Chondrocyte (in vitro differentiated cells): ENCODE data around the gene ITGA8. TPM values are rescaled to one million over a fixed set of nuclear protein-coding genes. Genes with fewer than 3 reads are reported as not detected.

Experiments used
- DNase-seq: peaks from one replicate; pipeline ENCODE4 v3.0.0; 2021; ENCODE audit warnings: mixed read lengths, low spot score
- H3K27ac Mint-ChIP-seq: one replicate; pipeline ENCODE4 v1.8.0; 2021; ENCODE audit warnings: mild to moderate bottlenecking, moderate library complexity, mixed read lengths; ENCODE audit not compliant: unreplicated experiment
- H3K27me3 Mint-ChIP-seq: 2 replicates; pipeline ENCODE4 v1.8.0; 2021; ENCODE audit warnings: low read depth, mixed read lengths
- H3K36me3 Mint-ChIP-seq: 2 replicates; pipeline ENCODE4 v1.8.0; 2021; ENCODE audit warnings: low read depth, mixed read lengths
- H3K4me1 Mint-ChIP-seq: 2 replicates; pipeline ENCODE4 v1.8.0; 2021; ENCODE audit warnings: low read depth, mild to moderate bottlenecking, mixed read lengths
- H3K4me3 Mint-ChIP-seq: one replicate; pipeline ENCODE4 v1.8.0; 2021; ENCODE audit warnings: mild to moderate bottlenecking, moderate library complexity, mixed read lengths; ENCODE audit not compliant: unreplicated experiment
- H3K9me3 Mint-ChIP-seq: 2 replicates; pipeline ENCODE4 v1.8.0; 2021; ENCODE audit warnings: low read depth, mixed read lengths
- total RNA-seq: library from RNA; stranded (reverse); gene quantifications from 3 replicates; pipeline ENCODE4 v1.2.1, GENCODE V29; 2021
- TF ChIP-seq, protein P1 (sequence below): fragments of 200-600 bp; sonication (generic); IDR thresholded peaks from 2 replicates; pipeline ENCODE4 v1.5.0; 2021; ENCODE audit warnings: antibody characterized with exemption, mild to moderate bottlenecking, moderate library complexity

ITGA8 gene
- total RNA-seq, 1 donor from 2014 or later = 5.6 TPM

DNA sequence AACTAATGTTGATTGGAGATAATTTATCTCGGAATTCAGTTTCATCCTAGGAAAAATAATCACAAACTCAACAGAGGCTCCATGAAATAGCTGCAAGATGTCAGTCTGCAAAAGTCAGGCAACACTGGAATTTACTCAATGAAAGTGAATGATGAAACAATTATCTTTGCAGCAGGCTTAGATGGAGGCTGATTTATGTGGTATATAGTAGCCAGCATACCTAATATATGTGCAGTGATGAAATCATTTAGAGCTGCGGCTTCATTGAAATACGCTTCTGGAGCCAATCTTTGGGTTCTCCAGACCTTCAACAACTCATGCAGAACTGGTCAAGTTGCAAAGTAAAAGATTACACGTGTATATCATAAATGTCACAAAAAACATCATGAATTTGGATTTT, 113.3 kb downstream of the ITGA8 start:
- no peaks in the 10 kb centered on the region for H3K36me3 Mint-ChIP-seq
- H3K9me3 Mint-ChIP-seq = no peaks in the 10 kb centered on the region
- H3K4me1 Mint-ChIP-seq = peaks cover 14% of the 10 kb centered on the region
- TF ChIP-seq, protein P1, sequence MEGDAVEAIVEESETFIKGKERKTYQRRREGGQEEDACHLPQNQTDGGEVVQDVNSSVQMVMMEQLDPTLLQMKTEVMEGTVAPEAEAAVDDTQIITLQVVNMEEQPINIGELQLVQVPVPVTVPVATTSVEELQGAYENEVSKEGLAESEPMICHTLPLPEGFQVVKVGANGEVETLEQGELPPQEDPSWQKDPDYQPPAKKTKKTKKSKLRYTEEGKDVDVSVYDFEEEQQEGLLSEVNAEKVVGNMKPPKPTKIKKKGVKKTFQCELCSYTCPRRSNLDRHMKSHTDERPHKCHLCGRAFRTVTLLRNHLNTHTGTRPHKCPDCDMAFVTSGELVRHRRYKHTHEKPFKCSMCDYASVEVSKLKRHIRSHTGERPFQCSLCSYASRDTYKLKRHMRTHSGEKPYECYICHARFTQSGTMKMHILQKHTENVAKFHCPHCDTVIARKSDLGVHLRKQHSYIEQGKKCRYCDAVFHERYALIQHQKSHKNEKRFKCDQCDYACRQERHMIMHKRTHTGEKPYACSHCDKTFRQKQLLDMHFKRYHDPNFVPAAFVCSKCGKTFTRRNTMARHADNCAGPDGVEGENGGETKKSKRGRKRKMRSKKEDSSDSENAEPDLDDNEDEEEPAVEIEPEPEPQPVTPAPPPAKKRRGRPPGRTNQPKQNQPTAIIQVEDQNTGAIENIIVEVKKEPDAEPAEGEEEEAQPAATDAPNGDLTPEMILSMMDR = no peak
- no peak for DNase-seq
- no peaks in the 10 kb centered on the region for H3K27me3 Mint-ChIP-seq
- no peak overlapping the region for H3K4me3 Mint-ChIP-seq
- no peak overlapping the region for H3K27ac Mint-ChIP-seq

DNA sequence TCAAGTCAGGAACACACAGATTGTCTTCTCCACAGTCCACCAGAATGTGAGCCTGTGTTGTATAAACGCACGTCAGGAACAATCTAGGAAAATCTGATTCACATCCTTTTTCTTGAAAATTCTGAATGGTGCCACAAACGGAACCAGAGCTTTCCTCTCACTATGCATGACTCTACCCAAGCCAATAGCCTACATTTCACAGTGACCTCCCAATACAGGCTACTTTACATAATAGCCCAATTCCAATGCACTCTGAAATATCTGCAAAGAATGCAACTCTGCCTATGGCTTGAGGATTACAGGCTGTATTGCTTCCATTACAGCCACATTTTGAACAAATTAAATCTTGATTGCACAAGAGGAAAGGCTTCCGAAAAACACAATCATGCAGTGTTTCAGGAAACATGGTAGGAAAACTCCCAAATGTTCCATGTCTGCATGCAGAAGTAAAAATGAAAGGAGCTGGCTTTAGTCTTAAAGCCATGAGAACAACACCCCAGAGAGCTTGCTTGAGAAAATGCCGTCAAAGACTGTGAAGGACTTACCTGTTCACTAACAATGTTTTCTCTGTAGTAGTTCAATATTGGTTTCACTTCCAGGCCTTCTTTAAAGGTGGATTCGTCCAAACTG, 113.9 kb downstream of the ITGA8 start:
- TF ChIP-seq, protein P1 = no peak
- peaks cover 14% of the 10 kb centered on the region for H3K4me1 Mint-ChIP-seq
- DNase-seq = no peak

DNA sequence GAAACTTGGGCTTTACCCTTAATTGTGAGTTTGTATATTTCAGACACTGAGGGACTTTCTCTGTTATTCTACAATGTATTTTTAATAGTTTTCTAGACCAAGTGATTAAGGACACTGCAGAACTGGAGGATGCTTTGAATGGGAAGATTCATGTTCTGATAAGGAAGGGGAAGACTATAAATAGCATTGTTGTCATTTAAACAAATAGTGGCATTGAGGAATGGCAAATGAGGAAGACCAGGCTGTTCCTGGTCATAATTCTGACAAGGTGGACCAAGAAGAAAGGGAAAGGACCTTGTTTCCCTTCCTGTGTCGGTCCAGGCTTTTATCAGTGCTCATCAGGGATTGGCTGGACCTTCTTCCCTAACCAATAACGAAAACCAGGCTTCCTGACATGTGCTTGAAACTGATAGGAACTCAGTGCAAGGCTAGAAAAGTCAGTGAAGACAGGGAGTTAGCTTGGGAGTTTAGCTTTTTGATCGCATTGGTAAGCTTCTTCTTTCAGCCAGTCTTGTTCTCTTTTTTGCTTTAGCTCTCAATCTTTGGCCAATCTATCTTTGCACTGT, 116.2 kb downstream of the ITGA8 start:
- Mint-ChIP-seq H3K4me3 (no peak overlapping the region), H3K9me3 (no peaks in the 10 kb centered on the region), H3K36me3 (no peaks in the 10 kb centered on the region), H3K27me3 (no peaks in the 10 kb centered on the region), H3K4me1 (peaks cover 4% of the 10 kb centered on the region), H3K27ac (no peak overlapping the region)
- TF ChIP-seq, protein P1 = no peak
- DNase-seq = no peak

More for the DNA sequence above, 113.9 kb downstream of the ITGA8 start:
- Mint-ChIP-seq H3K36me3 (no peaks in the 10 kb centered on the region), H3K4me3 (no peak overlapping the region), H3K9me3 (no peaks in the 10 kb centered on the region), H3K27me3 (no peaks in the 10 kb centered on the region), H3K27ac (no peak overlapping the region)

DNA sequence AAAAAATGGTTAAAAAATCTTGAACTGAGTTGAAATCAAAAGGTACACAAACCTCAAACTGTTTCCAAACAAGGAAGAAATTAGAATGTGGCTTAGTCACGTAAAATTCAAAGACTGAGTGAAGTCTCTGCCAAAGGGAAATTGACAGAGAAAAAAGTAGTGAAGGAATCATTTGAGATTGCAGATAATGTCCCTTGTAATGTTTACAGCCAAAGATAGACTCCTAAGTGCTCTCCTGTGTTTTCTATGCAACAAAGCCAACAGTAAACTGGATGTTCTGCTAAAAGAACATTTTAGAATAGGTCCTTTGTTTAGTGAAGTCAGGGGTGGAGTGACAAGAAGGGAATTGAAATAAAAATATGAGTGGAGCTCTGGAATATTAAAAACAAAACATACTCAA, 117.9 kb downstream of the ITGA8 start:
- Mint-ChIP-seq H3K4me3 (no peak overlapping the region), H3K36me3 (no peaks in the 10 kb centered on the region), H3K27me3 (no peaks in the 10 kb centered on the region), H3K4me1 (no peaks in the 10 kb centered on the region), H3K27ac (no peak overlapping the region), H3K9me3 (no peaks in the 10 kb centered on the region)
- TF ChIP-seq, protein P1 = no peak
- no peak for DNase-seq

DNA sequence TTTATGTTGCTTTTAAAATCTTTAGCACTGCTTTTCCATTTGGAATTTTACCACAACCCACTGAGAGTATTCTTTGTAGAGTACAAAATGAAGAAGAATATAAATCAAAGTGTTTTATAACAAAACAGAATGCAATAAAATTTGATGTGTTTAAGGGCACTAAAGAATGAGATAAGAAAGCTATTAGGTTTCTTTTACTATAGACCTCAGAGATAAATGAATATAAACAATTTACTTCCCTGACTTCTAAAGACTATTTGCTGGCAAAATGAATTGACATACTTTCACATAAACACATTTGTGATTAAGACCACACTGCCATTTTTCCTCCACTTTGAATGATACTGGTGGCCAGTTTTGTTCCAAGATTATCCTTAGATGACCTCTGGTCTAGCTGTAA, 124.5 kb downstream of the ITGA8 start:
- no peak for DNase-seq
- Mint-ChIP-seq H3K36me3 (no peaks in the 10 kb centered on the region), H3K27me3 (no peaks in the 10 kb centered on the region), H3K4me3 (no peak overlapping the region), H3K9me3 (no peaks in the 10 kb centered on the region), H3K27ac (no peak overlapping the region), H3K4me1 (no peaks in the 10 kb centered on the region)
- TF ChIP-seq, protein P1 = no peak
